A673 (cell line): ENCODE results near the gene PHRF1.

ENCODE experiments used
- CTCF ChIP-seq: fragments of 300-800, 200-600 bp; sonication (generic); conservative IDR thresholded peaks from 2 replicates; pipeline ENCODE4 v1.5.1; 2017; ENCODE audit warnings: low read depth, mild to moderate bottlenecking, antibody characterized with exemption, low read length, moderate library complexity, mixed read lengths
- EZH2 ChIP-seq: fragments of 200-600 bp; sonication (generic); IDR thresholded peaks from 2 replicates; pipeline ENCODE4 v1.6.1; 2017; ENCODE audit warnings: borderline replicate concordance, low read depth, mild to moderate bottlenecking, mixed read lengths, antibody characterized with exemption, low read length; ENCODE audit not compliant: poor library complexity, severe bottlenecking

GRCh38 chr11:610146-610801 lies 34.0 kb downstream of the PHRF1 start:
- TF ChIP-seq CTCF (no peak), EZH2 (no peak)
